DND-41 (cell line): ENCODE measurements around the gene RELL1.

Experiments
- ATAC-seq: fragments of 200-7000 bp; cut with Tn5 transposase; 3 replicates; pipeline ENCODE4 v1.9.1; 2021; ENCODE audit warnings: low read depth; ENCODE audit not compliant: insufficient read depth
- DNase-seq: peaks from one replicate; pipeline ENCODE4 v3.0.0-alpha.2; 2020
- H2AFZ ChIP-seq: 2 replicates; pipeline ENCODE4 v1.6.0; 2012; ENCODE audit warnings: low read depth, low read length
- H3K27ac ChIP-seq: 2 replicates; pipeline ENCODE4 v1.5.1; 2012; ENCODE audit warnings: low read length, inconsistent platforms
- H3K27me3 ChIP-seq: fragments of 200-600 bp; sonication (generic); 2 replicates; pipeline ENCODE4 v1.6.0; 2012; ENCODE audit warnings: low read length, mild to moderate bottlenecking, inconsistent platforms; ENCODE audit not compliant: insufficient read depth, poor library complexity
- H3K36me3 ChIP-seq: 2 replicates; pipeline ENCODE4 v1.5.1; 2012; ENCODE audit warnings: low read length, inconsistent platforms; ENCODE audit not compliant: insufficient read depth
- H3K4me1 ChIP-seq: 2 replicates; pipeline ENCODE4 v1.5.1; 2012; ENCODE audit warnings: mild to moderate bottlenecking, low read length; ENCODE audit not compliant: insufficient read depth
- H3K4me2 ChIP-seq: 2 replicates; pipeline ENCODE4 v1.6.0; 2012; ENCODE audit warnings: mild to moderate bottlenecking, moderate library complexity, low read length, inconsistent platforms; ENCODE audit not compliant: insufficient read depth
- H3K4me3 ChIP-seq, 2 experiments: fragments of 200-600 bp in 1 of 2; shearing (Covaris generic) in 1 of 2; 2 replicates each; pipeline ENCODE4 v1.5.1; 2012 to 2016; ENCODE audit warnings: inconsistent platforms in 2 of 2, low read length in 2 of 2, mild to moderate bottlenecking in 2 of 2, low read depth in 1 of 2, moderate library complexity in 1 of 2
- H3K79me2 ChIP-seq: 2 replicates; pipeline ENCODE4 v1.6.0; 2012; ENCODE audit warnings: low read length, inconsistent platforms; ENCODE audit not compliant: insufficient read depth
- H3K9ac ChIP-seq: 2 replicates; pipeline ENCODE4 v1.6.0; 2012; ENCODE audit warnings: low read depth, mild to moderate bottlenecking, inconsistent platforms, low read length, moderate library complexity
- H3K9me3 ChIP-seq: 2 replicates; pipeline ENCODE4 v1.5.1; 2012; ENCODE audit warnings: low read length, moderate library complexity, mild to moderate bottlenecking, inconsistent platforms; ENCODE audit not compliant: insufficient read depth, severe bottlenecking
- H4K20me1 ChIP-seq: 2 replicates; pipeline ENCODE4 v1.6.0; 2012; ENCODE audit warnings: low read length; ENCODE audit not compliant: insufficient read depth
- EZH2 ChIP-seq: IDR thresholded peaks from 3 replicates; pipeline ENCODE4 v1.6.1; 2012; ENCODE audit warnings: borderline replicate concordance, low read depth, mild to moderate bottlenecking, moderate library complexity, low read length, inconsistent platforms; ENCODE audit not compliant: severe bottlenecking
- TF ChIP-seq, protein P1 (sequence below): IDR thresholded peaks from 2 replicates; pipeline ENCODE4 v1.5.1; 2012; ENCODE audit warnings: borderline replicate concordance, low read length, moderate library complexity, mild to moderate bottlenecking; ENCODE audit not compliant: poor library complexity, severe bottlenecking; ENCODE audit errors: extremely low read depth

The RELL1 gene

DNA sequence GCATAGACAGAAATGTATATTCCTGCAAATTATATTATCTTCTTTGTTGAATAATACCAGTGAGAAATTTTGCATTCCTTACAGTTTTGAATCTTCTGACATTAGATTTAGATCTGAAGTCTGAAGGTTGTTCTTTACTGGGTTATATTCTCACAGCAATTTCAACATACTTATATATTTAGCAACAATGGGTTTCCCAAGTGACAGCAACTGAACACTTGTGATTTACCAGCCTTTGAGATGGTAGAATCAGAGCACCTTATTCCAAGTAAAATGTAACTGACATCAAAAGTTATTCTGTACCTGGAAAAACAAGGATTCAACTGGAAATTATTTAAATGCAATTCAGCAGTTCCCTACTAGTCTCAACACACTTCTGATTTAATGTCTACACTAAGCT is 66.0 kb downstream of the RELL1 start:
- no peak for ATAC-seq
- Histone ChIP-seq H3K27me3 (no peaks in the 10 kb centered on the region), H4K20me1 (no peaks in the 10 kb centered on the region), H3K9ac (no peak overlapping the region), H3K36me3 (peaks cover 9% of the 10 kb centered on the region; the same call in 1 of the 2 replicates), H3K4me3 (no peak overlapping the region), H3K9me3 (no peaks in the 10 kb centered on the region), H3K4me1 (no peaks in the 10 kb centered on the region), H2AFZ (no peak overlapping the region), H3K27ac (no peak overlapping the region), H3K4me2 (no peak overlapping the region), H3K79me2 (no peaks in the 10 kb centered on the region)
- no peak for TF ChIP-seq EZH2
- TF ChIP-seq, protein P1, sequence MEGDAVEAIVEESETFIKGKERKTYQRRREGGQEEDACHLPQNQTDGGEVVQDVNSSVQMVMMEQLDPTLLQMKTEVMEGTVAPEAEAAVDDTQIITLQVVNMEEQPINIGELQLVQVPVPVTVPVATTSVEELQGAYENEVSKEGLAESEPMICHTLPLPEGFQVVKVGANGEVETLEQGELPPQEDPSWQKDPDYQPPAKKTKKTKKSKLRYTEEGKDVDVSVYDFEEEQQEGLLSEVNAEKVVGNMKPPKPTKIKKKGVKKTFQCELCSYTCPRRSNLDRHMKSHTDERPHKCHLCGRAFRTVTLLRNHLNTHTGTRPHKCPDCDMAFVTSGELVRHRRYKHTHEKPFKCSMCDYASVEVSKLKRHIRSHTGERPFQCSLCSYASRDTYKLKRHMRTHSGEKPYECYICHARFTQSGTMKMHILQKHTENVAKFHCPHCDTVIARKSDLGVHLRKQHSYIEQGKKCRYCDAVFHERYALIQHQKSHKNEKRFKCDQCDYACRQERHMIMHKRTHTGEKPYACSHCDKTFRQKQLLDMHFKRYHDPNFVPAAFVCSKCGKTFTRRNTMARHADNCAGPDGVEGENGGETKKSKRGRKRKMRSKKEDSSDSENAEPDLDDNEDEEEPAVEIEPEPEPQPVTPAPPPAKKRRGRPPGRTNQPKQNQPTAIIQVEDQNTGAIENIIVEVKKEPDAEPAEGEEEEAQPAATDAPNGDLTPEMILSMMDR, result no peak
- DNase-seq, result no peak

DNA sequence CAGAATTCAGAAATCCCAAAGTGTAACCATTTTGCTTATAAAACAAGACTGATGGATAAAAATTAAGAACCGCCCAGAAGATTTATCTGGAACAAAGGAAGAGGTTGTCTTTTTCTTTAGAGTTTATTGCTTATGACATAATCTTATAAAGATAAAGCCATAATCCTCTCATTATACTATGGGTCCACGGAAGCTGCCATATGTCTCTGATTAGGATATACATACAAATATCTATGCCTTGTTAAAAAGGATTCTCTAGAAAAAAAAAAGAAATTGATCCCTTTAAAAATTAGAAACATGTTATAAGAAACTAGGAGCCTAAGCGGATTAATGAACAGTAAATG is 70.5 kb downstream of the RELL1 start:
- H3K79me2 ChIP-seq, result no peaks in the 10 kb centered on the region
- no peaks in the 10 kb centered on the region for H3K4me1 ChIP-seq
- H2AFZ ChIP-seq, result no peak overlapping the region

DNA sequence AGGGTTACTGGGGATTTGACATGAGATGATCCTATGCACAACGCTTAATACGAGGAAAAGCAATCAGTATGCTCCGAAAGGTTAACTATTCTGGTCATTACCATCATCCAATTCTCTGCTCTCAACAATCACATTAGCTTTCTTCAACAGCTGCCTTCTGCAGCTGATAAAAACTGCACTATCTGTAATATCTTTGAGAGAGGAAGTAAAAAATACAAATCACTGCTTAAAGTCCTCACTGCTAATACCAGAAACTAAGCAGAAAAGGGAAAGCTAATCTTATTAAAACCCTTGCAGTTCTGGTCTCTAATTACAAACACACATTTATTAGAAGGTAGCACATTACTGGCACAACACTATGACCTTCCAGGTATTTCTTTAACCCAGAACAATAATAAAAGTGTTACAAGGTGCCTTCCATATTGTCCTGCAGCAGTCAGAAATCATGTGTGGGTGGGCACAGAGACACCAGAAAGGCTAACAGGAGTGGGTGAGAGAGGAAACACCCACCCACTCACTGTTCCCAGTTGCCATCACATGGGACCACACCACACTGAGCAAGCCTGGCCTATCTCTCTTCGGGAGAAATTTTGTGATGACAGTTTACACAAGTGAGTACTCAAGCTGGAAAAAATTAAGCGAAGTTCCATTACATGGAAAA is 71.0 kb downstream of the RELL1 start:
- H3K9me3 ChIP-seq, result no peaks in the 10 kb centered on the region
- no peak overlapping the region for H3K4me3 ChIP-seq
- no peak overlapping the region for H3K27ac ChIP-seq
- H3K79me2 ChIP-seq, result no peaks in the 10 kb centered on the region
- no peaks in the 10 kb centered on the region for H4K20me1 ChIP-seq
- ATAC-seq (no peak), DNase-seq (no peak)
- H3K27me3 ChIP-seq, result no peaks in the 10 kb centered on the region
- no peak for TF ChIP-seq EZH2
- TF ChIP-seq, protein P1, result no peak
- H3K4me1 ChIP-seq, result no peaks in the 10 kb centered on the region
- peaks cover 20% of the 10 kb centered on the region for H3K36me3 ChIP-seq
- H3K4me2 ChIP-seq, result no peak overlapping the region
- no peak overlapping the region for H3K9ac ChIP-seq
- H2AFZ ChIP-seq, result no peak overlapping the region

More for the DNA sequence above, 70.5 kb downstream of the RELL1 start:
- H4K20me1 ChIP-seq, result no peaks in the 10 kb centered on the region
- no peak for ATAC-seq
- H3K27ac ChIP-seq, result no peak overlapping the region
- H3K27me3 ChIP-seq, result no peaks in the 10 kb centered on the region
- H3K9me3 ChIP-seq, result no peaks in the 10 kb centered on the region
- no peak overlapping the region for H3K9ac ChIP-seq
- no peak overlapping the region for H3K4me2 ChIP-seq
- TF ChIP-seq, protein P1, result no peak
- no peak for TF ChIP-seq EZH2
- peaks cover 19% of the 10 kb centered on the region for H3K36me3 ChIP-seq
- no peak overlapping the region for H3K4me3 ChIP-seq
- no peak for DNase-seq

DNA sequence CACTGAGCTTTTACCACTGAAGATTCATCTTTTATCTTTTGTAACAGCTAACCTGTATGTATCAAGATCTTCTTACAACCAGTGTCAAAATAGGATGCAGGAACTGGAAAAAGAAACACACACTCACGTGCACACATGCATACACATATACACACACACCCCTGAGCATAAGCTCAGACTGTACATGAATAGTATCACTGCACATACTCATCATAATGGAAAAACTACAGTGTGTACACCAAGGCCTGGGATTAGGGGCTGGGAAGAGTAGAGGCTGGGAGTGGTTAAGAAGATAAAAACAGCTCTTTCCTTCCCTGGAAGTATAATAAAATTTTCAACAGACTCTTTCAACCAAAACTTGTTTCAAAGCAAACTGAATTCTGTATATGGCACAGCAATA is 73.4 kb downstream of the RELL1 start:
- Histone ChIP-seq H2AFZ (no peak overlapping the region), H3K9me3 (peaks cover 4% of the 10 kb centered on the region), H3K4me1 (no peaks in the 10 kb centered on the region), H3K4me2 (no peak overlapping the region), H3K9ac (no peak overlapping the region), H3K27ac (no peak overlapping the region), H3K79me2 (no peaks in the 10 kb centered on the region), H4K20me1 (no peaks in the 10 kb centered on the region), H3K27me3 (no peaks in the 10 kb centered on the region), H3K36me3 (peaks cover 20% of the 10 kb centered on the region), H3K4me3 (no peak overlapping the region)
- no peak for ATAC-seq
- DNase-seq, result no peak
- TF ChIP-seq EZH2, result no peak
- TF ChIP-seq, protein P1, result no peak
